Ishikawa (cell line): ENCODE measurements around the gene ARL14EPL.

Experiments used
- CEBPB ChIP-seq: IDR thresholded peaks from 2 replicates; pipeline ENCODE4 v1.6.1; 2012
- EP300 ChIP-seq: IDR thresholded peaks from 2 replicates; pipeline ENCODE4 v1.6.1; 2012; ENCODE audit warnings: borderline replicate concordance
- MAX ChIP-seq: IDR thresholded peaks from 2 replicates; pipeline ENCODE4 v1.6.1; 2012
- RAD21 ChIP-seq: IDR thresholded peaks from 2 replicates; pipeline ENCODE4 v1.6.1; 2012; ENCODE audit warnings: low read depth
- REST ChIP-seq: IDR thresholded peaks from 2 replicates; pipeline ENCODE4 v1.6.1; 2012; ENCODE audit warnings: low read depth, mild to moderate bottlenecking
- TCF12 ChIP-seq: IDR thresholded peaks from 2 replicates; pipeline ENCODE4 v1.6.1; 2012; ENCODE audit warnings: low read depth
- ZBTB7A ChIP-seq: IDR thresholded peaks from 2 replicates; pipeline ENCODE4 v1.6.1; 2012; ENCODE audit warnings: low read depth

- TF ChIP-seq ZBTB7A = no peak
- no peak for TF ChIP-seq CEBPB
- no peak for TF ChIP-seq TCF12
- TF ChIP-seq MAX = no peak
- no peak for TF ChIP-seq RAD21
- TF ChIP-seq EP300 = no peak
- no peak for TF ChIP-seq REST
Observed at GRCh38 chr5:116044073-116044472, 11.8 kb downstream of the ARL14EPL start.
